Stimulated activated CD8-positive, alpha-beta memory T cell treated with anti-CD3 and anti-CD28 coated beads, Interleukin-12 subunit alpha, Interleukin-12 subunit beta, amount 100 ng/mL, for 1 hour (primary cell): ENCODE results near the gene MAP4K4.
"Not testable (repeated sequence)": the region's sequence is repeated elsewhere in the genome, so short reads cannot be mapped to it uniquely, and the experiment has no call there.

Source experiments
- DNase-seq: peaks from one replicate; pipeline ENCODE4 v3.0.0-alpha.2; 2020; ENCODE audit warnings: low read depth

The MAP4K4 gene

DNA sequence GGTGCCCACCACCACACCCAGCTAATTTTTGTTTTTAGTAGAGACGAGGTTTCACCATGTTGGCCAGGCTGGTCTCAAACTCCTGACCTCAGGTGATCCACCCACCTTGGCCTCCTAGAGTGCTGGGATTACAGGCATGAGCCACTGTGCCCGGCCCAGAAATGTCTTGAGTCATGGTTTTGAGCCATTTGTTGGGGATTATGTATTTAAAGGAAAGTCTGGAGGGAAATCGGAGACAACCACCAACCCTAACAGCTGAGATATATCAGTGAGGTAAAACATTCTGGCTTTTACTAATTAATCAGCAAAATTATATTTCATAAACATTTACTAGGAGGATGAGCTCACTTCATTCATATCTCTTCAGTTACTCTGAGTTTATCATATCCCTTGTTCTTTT lies 72.2 kb downstream of the MAP4K4 start:
- not testable (repeated sequence) for DNase-seq

DNA sequence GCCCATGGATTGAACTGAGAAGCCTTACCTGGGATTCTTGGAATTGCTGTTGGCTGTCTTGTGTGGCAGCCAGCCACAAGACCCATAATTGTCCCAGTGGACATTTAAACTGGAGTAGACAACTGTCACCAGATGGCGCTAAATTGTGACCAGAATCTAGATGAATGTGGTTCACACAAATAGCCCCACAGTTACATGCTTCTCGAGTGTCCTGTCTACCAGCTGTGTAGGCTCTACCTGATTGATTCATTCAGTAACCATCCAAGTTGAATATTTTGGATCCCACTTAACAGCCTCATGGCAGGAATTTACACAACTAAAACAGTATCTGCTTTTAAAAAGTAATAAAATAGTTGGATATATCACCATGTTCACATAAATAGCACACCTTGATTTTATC lies 73.2 kb downstream of the MAP4K4 start:
- no peak for DNase-seq

DNA sequence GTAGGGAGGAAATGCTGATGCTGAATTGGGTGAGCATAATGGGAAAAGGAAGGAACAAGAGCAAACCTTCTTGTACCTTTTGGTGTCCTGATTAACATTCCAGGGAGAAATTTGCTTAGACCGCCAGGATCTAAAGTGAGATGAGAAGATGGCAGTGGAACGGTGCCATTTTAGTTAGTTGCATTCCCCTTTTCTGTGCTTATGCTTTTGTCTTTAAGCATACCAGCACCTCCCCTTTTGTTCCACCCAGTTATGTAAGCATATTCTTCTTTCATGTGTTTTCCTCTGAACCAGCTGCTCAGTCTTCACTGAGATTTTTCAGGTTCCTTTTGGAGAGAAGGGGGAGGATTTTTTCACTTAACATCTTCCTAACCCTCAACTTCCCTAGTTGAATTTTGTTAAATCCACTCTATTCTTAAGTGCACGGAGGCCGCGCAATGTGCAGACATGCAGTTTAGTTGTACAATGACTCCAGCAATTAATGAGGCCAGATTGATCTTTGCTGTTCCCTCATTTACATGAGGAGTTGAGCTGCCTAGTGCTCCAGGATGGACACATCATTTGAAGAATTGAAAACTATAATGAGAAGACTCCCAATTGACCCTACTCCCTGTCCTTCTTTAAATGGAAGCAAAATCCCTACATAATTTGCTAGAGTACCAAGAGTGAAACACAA lies 73.9 kb downstream of the MAP4K4 start:
- no peak for DNase-seq

DNA sequence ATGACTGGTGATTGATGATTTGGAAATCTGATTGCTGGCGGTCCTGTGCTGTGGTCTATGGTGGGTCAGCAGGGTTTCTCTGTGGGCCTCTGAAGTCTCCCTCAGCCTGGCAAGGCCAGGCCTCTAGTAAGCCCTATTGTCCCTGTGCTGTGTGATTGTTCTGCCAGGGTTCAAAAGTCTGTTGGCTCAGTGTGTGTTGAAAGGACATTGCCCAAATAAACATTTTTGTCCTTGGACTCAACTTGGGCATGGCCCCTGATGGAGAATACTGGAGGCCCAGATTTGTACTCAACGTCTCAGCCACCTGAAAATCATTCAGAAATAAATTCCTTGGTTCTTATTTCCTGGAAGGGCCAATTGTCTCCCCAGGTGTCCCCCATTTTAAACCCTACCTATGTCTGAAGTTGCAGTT lies 74.4 kb downstream of the MAP4K4 start:
- no peak for DNase-seq

DNA sequence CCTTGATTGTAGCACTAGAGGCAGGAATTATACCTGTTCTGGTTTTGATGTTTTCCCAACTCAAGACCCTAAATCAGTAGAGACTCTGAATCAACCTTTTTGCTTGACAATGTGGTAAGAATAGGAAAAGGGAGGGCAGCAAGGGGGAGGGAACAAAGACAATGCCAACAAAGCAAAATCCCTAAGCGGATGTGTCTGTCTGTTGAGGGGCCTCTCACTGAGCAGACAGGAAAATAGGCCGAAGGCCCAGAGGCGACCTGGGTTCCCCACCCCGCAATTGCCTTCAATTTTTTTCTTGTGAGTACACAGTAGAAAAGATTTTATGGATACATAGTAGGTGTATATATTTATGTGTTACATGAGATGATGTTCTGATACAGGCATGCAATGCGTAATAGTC lies 75.6 kb downstream of the MAP4K4 start:
- no peak for DNase-seq

DNA sequence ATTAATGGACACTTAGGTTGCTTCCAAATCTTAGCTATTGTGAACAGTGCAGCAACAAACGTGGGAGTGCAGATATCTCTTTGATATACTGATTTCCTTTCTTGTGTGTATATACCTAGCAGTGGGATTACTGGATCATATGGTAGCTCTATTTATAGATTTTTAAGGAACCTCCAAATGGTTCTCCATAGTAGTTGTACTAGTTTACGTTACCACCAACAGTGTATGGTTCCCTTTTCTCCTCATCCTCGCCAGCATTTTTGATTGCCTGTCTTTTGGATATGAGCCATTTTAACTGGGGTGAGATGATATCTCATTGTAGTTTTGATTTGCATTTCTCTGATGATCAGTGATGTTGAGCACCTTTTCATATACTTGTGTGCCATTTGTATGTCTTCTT lies 76.5 kb downstream of the MAP4K4 start:
- DNase-seq: not testable (repeated sequence)

DNA sequence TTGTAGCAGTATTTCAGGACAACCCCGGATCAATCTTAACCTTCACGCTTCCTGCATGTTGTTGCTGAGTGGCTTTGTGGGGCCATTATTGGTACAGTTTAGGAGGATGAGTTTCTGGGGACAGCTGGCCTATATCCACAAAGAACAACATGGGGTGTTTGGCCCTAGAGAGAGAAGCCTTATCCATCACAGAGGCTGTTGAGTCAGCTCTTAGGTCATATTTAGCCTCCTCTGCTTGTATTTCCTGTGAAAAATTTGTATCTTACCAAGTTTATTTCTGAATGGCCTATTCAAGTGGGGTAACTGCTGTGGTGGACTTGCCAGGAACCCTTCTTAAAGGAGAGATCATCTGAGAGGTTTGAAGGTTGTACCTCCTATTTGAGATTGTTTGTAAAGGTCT lies 77.6 kb downstream of the MAP4K4 start:
- DNase-seq: no peak

DNA sequence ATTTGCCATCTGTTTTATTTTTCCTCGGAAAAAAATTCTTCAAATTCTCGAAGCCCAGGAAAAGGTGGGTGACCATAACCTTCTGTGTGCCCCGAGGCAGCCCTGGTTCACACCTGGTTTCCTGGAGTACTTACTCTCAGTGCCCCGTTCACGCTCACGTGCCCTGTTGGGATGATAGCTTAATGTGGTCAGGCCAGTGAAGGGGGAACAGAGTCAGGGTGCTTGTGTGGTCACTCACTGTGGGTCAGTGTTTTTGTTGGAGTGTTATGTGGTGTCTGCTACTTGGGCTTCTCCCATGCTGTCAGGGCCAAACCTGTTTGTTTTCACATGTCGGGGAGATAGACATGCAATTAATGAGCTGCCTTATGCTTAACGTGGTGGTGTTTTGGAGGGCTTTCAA lies 78.1 kb downstream of the MAP4K4 start:
- DNase-seq: no peak

DNA sequence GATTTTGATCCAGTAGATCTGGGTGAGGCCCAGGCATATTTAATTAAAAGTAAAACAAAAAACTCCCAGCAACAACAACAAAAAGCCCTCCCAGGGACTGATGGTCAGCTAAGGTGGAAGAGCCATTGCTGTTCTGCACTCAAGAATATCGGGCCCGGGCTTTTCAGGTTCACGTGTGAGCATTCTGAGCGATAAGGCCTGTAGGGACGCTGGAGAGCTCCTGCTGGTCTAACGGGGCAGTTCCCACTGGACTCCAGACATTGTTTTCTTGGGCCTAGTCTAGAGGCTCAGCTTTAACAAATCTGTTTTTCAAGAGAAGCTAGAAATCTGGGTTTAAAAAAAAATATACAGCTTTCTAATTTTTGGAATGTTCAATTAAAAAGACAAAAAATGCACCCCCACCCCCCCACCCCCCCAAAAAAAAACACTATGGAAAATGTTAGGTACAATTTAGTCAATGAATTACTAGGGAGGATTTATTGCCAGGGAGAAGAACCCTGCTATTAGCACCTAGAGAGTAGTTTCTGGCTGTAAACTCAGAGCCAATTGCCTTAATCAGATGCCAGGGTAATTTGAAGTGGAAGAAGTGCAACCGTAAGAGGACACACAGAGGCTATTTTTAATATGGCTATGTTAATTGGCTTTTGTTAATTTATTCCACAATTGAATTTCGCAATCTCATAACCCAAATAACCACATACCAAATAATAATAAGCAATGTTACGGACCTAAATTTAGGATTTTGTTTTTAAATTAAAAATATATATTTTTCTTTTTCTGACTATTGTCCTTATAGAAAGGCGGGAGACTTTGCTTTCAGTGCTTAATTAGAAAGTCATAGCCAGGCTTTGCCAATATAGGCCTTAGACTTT lies 78.9 kb downstream of the MAP4K4 start:
- DNase-seq: no peak

DNA sequence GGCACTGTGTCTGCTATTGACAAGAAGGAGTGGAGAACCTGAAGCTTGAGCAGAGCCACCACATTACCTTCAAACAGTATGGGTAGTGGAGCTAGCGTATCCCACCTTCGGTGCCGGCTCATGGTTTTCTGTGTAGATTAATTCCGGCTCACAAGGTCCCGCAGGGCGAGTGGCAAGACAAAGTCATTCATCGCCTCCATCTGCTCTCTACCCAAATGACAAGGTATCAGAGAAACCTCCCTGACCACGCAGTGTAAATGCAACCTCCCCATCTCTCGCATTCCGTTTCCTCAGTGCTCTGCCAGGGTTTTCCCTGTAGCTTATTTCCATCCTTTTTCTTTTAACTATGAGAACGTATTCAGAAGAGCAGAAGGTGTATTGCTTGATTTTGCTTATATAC lies 79.8 kb downstream of the MAP4K4 start:
- DNase-seq: no peak

DNA sequence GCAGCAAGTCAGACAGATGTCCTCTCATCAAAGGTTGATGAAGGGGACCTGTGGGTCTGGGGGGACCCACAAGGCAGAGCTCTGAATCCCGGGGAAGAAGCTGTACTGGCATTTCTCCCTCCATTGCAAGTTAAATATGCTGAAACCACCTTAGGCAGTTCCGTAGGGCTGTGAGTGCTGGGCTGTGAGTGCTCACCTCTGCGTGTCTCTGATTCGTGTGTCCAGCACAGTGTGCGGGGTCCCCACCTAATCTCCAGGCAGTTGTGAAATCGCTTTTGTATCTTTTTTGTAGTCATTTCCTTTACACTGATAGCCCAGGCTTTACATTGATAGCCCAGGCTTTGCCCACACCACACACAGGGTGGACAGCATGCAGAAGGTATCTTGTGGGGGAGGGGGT lies 80.6 kb downstream of the MAP4K4 start:
- DNase-seq: no peak

DNA sequence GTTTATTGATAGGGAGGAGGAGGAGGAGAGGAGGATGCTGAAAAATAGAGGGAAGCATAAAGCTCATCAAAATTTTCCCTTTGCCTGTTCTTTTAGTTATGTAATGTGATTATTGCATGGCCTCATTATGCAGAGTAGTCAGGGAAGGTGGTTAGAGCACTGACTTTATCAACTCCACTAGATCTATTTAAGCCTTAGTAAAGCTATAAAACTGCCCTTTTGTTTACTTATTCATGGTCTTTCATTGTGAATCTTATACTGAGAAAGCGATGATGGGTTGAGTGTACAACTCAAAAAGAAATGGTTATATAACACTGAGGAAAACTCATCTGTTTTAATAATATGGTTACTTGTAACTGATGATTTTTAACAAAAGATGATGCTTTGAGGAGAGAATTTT lies 81.7 kb downstream of the MAP4K4 start:
- no peak for DNase-seq

DNA sequence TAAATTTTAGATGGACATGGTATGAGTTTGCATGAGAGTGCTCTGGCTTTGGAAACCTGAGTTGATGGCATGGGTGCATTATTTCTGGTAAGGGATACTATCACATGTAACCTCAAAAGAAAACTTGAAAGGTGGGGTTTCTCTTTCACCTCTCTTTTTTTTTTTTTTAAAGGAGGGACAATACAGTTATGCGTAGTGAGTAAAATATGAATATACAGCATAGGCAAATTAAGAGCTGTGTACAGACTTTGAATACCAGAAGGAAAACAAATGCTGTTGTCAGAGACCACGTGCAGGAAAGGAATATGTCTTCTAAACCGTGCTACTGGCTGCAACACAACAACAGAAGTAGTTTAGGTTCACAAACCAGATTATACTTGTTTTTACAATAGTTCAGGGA lies 82.1 kb downstream of the MAP4K4 start:
- DNase-seq: no peak

DNA sequence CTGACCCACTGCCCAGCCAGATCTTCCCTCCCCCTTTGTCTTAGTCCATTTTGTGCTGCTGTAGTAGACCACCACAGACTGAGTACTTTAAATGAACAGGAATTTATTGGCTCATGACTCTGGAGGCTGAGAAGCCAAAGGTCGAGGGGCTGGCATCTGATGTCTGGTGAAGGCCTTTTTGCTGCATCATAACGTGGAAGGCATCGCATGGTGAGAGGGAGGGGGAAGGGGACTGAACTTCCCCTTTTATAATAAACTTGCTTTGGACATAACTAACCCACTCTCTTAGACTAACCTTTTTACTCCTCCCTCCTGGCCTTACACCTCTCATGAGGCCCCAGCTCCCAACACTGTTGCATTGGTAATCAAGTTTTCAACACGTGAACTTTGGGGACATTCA lies 83.8 kb downstream of the MAP4K4 start:
- DNase-seq: no peak

DNA sequence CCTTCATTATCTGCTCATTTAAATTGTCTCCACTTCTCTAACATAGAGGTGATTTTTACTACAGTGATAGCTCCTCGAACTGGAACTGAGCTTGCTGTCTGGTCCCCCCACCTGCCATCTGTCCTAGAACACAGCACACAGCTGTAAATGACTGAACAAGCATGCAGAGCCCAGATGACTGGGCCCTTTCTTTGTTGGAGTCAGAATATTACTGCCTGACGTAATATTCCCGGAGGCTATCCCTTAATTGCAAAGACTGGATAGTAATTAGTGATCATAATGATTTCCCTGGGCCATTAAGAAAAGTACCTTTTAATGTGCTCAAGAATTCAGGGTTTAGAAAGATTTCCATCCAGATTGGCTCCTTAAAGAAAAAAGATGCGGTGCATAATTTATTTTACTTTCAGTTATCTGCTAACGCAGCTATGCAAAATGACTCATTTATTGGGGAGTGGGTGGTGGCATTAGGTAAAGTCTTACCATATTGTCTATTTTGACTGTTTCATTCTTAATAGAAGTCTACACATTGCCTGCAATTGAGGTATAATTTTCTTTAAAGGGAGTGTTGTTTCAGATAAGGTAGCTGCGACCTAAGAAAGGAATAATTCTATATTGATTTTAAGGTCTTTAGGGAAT lies 84.4 kb downstream of the MAP4K4 start:
- no peak for DNase-seq

DNA sequence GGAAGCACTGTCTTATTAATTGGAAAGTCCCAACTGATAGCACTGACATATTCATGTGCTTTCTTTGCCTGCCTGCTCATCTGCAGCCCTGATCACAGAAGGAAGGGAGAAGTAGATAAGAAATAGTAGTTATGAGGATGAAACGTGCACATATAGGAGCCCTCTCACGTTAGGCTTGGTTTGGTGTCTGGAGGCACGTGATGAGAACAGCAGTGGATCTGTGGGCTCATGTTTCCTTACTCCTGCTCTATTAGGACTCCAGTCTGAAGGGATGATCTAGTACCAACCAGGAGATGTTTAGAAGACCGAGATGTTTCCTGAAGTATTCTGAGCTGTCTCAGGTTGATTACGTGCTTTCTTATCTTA lies 84.9 kb downstream of the MAP4K4 start:
- DNase-seq: no peak

DNA sequence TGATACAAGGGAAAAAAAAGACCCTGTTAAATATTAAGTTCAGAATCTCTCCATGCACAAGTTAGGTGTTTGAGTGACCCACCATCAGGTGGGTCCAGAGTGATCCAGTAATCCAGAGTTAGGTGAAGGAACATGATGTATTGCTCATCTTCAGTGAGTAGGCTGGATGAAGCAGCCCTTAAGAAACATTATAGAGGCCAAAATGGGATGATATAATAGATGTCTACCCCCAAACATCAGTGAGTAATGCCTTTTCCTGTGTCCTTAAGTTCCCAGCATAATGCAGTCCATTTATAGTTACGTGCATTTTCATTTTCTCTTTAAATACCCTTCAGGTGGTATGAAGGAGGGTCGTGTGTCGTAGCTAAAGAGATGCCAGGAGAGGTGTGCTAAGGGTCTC lies 89.6 kb downstream of the MAP4K4 start:
- DNase-seq: no peak

DNA sequence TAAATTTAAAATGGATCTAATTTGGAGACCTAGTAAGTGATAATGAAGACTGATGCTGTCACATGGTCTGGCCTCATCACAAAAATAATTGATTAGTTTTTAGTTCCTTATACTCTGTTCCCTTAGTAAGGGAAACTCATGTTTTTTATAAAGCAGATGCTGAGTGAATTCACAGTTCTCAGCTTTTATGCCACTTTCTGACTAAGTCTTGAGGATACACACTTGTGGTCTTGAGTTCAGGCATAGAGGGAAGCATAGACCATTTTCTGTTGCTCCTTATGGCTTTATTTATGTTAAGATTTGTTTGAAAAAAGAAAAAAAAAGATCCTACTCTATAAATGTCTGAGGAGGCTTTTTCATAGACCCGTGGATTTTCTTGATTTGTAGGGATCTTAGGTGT lies 91.1 kb downstream of the MAP4K4 start:
- DNase-seq: no peak

DNA sequence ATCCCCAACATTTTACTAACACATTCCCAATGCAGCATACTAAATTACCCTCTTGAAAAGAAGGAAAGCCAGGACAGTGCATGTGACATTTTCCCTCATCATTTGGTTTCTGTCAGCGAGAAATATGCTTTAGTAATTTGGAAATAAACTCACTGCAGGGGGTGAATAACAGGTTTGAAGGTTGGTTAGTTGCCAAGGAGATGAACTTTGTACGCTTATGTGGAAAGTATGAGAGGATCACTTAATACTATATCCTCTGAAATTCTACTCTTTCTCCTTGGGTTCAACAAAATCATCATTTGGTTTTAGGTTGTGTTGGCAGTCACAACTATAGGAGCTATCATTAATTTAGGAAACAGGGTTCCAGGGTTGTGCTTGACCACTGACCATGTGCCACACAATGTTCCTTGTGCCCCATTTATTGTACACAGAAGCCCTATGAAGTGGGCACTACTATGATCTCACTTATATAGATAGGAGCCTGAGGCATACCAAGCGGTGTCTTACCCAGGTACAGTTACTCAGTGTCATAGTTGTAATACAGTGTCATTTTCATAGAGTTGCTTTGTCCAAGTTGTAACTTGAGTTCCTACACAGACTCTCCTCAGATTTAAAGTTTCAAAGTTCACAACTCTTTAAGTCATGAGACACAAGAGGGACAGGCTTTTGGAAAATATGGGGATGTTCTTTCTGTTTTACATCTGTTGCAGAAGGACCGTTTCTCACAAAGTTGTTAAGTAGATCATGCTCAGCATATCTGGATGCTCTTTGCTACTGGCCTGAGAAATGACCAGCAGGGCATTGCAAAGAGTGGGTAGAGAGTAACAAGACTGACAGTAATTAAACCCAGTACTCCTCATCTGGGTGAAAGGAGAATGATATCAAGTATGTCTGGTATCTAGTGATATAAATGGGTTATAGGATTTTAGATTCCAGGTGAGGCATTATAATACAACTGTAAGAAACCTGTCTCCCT lies 91.8 kb downstream of the MAP4K4 start:
- DNase-seq: no peak

DNA sequence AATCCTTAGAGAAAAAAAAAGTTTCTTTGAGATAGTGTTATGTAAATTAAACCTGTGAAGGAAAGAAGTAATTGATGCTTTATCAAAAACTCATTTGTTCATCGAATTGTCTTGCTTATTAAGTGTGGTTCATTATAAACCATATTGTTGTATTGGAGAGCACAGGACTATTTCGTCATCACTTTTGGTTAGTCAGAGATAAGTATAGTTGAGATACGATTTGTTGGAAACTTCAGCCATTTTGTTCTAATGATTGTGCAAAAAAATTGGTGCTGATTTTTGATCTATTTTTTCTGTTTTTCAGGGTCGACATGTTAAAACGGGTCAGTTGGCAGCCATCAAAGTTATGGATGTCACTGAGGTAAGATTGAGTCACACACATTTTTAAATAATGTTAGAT lies 92.9 kb downstream of the MAP4K4 start:
- DNase-seq: no peak

DNA sequence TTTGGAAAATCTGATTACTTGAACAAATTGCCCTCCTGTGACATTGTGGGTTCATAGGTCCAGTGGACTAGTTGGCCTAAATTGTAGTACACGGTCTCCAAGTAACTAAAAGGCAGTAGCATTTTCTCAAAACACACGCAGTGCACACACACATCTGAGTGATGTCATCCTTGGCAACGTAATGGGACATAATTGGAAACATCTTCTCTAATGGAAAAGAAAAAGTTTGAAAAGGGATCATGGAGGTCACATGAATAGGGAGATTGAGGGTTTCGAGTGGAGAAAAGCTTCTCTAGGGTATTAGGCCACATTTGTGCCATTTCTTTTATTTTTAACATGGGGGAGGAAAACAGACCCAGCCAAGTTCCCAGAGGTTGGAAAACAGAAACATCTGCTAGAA lies 93.3 kb downstream of the MAP4K4 start:
- no peak for DNase-seq

DNA sequence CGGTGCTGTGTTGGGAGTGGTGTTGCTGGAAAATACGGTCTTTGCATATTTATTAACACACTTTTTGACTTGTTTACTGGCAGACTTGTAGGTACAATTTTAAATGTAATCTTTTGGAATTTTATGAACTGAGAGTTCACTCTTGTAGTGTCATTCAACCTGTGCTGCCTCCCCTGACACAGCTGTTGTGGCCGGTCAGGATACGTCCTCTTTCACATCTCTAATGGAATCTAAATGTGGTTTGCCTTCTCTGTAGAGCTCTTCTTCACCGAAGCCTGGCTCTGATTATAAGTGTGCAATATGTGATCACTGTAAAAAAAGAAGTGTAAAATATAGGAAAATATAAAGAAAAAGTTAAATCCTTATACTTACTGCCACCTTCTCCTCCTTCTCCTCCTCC lies 94.7 kb downstream of the MAP4K4 start:
- DNase-seq: no peak
